AG08396 (cell line): ENCODE results near the gene ALK.

ENCODE experiments used
- DNase-seq: peaks from one replicate; pipeline ENCODE4 v3.0.0; 2012; ENCODE audit warnings: low spot score, mixed read lengths

The ALK gene

GRCh38 chr2:29224693-29225551, 696.5 kb downstream of the ALK start:
- DNase-seq = no peak

- DNase-seq = no peak
Observed at GRCh38 chr2:29223851-29224692, 697.3 kb downstream of the ALK start.

- no peak for DNase-seq
Observed at GRCh38 chr2:29223257-29223656, 698.1 kb downstream of the ALK start.

GRCh38 chr2:29222381-29223179, 698.8 kb downstream of the ALK start:
- DNase-seq = no peak

- DNase-seq = no peak
Observed at GRCh38 chr2:29220506-29221270, 700.7 kb downstream of the ALK start.

- no peak for DNase-seq
Observed at GRCh38 chr2:29219374-29219773, 702.0 kb downstream of the ALK start.

- DNase-seq = no peak
Observed at GRCh38 chr2:29218550-29219125, 702.7 kb downstream of the ALK start.

- no peak for DNase-seq
Observed at GRCh38 chr2:29218071-29218470, 703.3 kb downstream of the ALK start.

- DNase-seq = no peak
Observed at GRCh38 chr2:29216609-29216909, 704.8 kb downstream of the ALK start.

- no peak for DNase-seq
Observed at GRCh38 chr2:29215739-29216608, 705.4 kb downstream of the ALK start.

GRCh38 chr2:29215073-29215472, 706.3 kb downstream of the ALK start:
- no peak for DNase-seq

GRCh38 chr2:29213888-29214291, 707.5 kb downstream of the ALK start:
- DNase-seq = no peak

GRCh38 chr2:29212009-29212408, 709.4 kb downstream of the ALK start:
- no peak for DNase-seq

- DNase-seq = no peak
Observed at GRCh38 chr2:29209551-29209950, 711.8 kb downstream of the ALK start.

- no peak for DNase-seq
Observed at GRCh38 chr2:29207352-29208148, 713.8 kb downstream of the ALK start.

GRCh38 chr2:29206941-29207340, 714.4 kb downstream of the ALK start:
- no peak for DNase-seq

- no peak for DNase-seq
Observed at GRCh38 chr2:29202819-29203495, 718.4 kb downstream of the ALK start.

GRCh38 chr2:29201979-29202378, 719.4 kb downstream of the ALK start:
- DNase-seq = no peak
